HCT116 (cell line): ENCODE results near the gene HMG20A. TPM values are rescaled to one million over a fixed set of nuclear protein-coding genes. Genes with fewer than 3 reads are reported as not detected.
A peak's percentile ranks its signal among the peaks of the same experiment; 100 is the strongest.

Experiments
- ATAC-seq: fragments of 200-7000 bp; cut with Tn5 transposase; 2 replicates; pipeline ENCODE4 v1.9.1; 2020; ENCODE audit warnings: mild to moderate bottlenecking, moderate library complexity
- BruUV-seq: library from RNA; stranded (reverse); fragments of 400-500 nt; replicated peaks from 2 replicates; lab custom pipeline; 2021; lab: Mats Ljungman, UMichigan
- CTCF ChIA-PET: fragments of 300-600 bp; sonication (Branson Sonifier 250); formaldehyde crosslinking; loops from one replicate; lab custom pipeline; 2021; ENCODE audit warnings: antibody characterized with exemption; lab: Charles Lee
- POLR2A ChIA-PET: fragments of 300-600, 350-600 bp; sonication (Branson Sonifier 250); formaldehyde crosslinking; loops from one replicate; lab custom pipeline; 2021; ENCODE audit warnings: antibody characterized with exemption; lab: Charles Lee
- RAD21 ChIA-PET, 2 experiments: fragments of 300-600 bp; sonication (Branson Sonifier 250); formaldehyde crosslinking; loops; one replicate each; lab custom pipeline; 2023; ENCODE audit warnings: low total read pairs in 2 of 2; ENCODE audit not compliant: uncharacterized antibody in 2 of 2, unreplicated experiment in 2 of 2, low non-redundant PET in 1 of 2; lab: Charles Lee
- DNase-seq: peaks from one replicate; pipeline ENCODE4 v3.0.0-alpha.2; 2010; ENCODE audit warnings: low read depth, low spot score
- H2AFZ ChIP-seq: fragments of 200-600 bp; shearing (Covaris generic), sonication (generic); 2 replicates; pipeline ENCODE4 v1.6.1; 2017; ENCODE audit warnings: low read depth, mixed run types, mixed read lengths, antibody characterized with exemption, low read length; ENCODE audit not compliant: poor library complexity, severe bottlenecking
- H3K27ac ChIP-seq: 2 replicates; pipeline ENCODE4 v1.5.1; 2012; ENCODE audit warnings: low read depth, low read length
- H3K27me3 ChIP-seq: fragments of 200-600 bp; sonication (generic); 2 replicates; pipeline ENCODE4 v1.6.1; 2016; ENCODE audit warnings: mixed run types, low read length, mixed read lengths; ENCODE audit not compliant: insufficient read depth
- H3K36me3 ChIP-seq, 2 experiments: fragments of 200-500 bp in 1 of 2; fragments of 200-600 bp in 1 of 2; sonication (Bioruptor generic) in 1 of 2; sonication (generic) in 1 of 2; 2 replicates each; pipeline versions ENCODE4 v1.5.1 to v1.6.1; 2014 to 2016; ENCODE audit warnings: low read length in 2 of 2, inconsistent platforms in 1 of 2, mixed read lengths in 1 of 2, mixed run types in 1 of 2; ENCODE audit not compliant: insufficient read depth in 2 of 2, control insufficient read depth in 1 of 2
- H3K4me1 ChIP-seq, 2 experiments: fragments of 200-600 bp in 1 of 2; sonication (generic) in 1 of 2; 2 replicates each; pipeline versions ENCODE4 v1.5.1 to v1.6.1; 2012 to 2017; ENCODE audit warnings: low read length in 2 of 2, inconsistent platforms in 1 of 2, mild to moderate bottlenecking in 1 of 2, mixed read lengths in 1 of 2, mixed run types in 1 of 2, moderate library complexity in 1 of 2; ENCODE audit not compliant: insufficient read depth in 2 of 2, control insufficient read depth in 1 of 2
- H3K4me2 ChIP-seq: fragments of 200-600 bp; sonication (generic); 2 replicates; pipeline ENCODE4 v1.6.1; 2017; ENCODE audit warnings: mixed run types, low read length, mixed read lengths
- H3K4me3 ChIP-seq, 2 experiments: fragments of 200-600 bp in 1 of 2; sonication (generic) in 1 of 2; replicated peaks in 1 of 2; 2 replicates each; pipeline ENCODE4 v1.5.1; 2011 to 2016; ENCODE audit warnings: low read length in 2 of 2, control low read depth in 1 of 2, low read depth in 1 of 2, mild to moderate bottlenecking in 1 of 2, mixed read lengths in 1 of 2, mixed run types in 1 of 2
- H3K79me2 ChIP-seq: fragments of 200-600 bp; sonication (generic); 2 replicates; pipeline ENCODE4 v1.6.1; 2017; ENCODE audit warnings: mild to moderate bottlenecking, mixed run types, low read length, moderate library complexity, mixed read lengths; ENCODE audit not compliant: insufficient read depth
- H3K9ac ChIP-seq: fragments of 200-600 bp; sonication (generic); 2 replicates; pipeline ENCODE4 v1.6.1; 2016; ENCODE audit warnings: low read length, mixed read lengths
- H3K9me2 ChIP-seq: fragments of 200-600 bp; sonication (generic), shearing (Covaris generic); 2 replicates; pipeline ENCODE4 v1.6.1; 2017; ENCODE audit warnings: mixed run types, mild to moderate bottlenecking, moderate library complexity; ENCODE audit not compliant: insufficient read depth
- H3K9me3 ChIP-seq, 2 experiments: fragments of 200-500 bp in 1 of 2; fragments of 200-600 bp in 1 of 2; sonication (Bioruptor generic) in 1 of 2; sonication (generic) in 1 of 2; 2 replicates each; pipeline ENCODE4 v1.6.1; 2014 to 2017; ENCODE audit warnings: low read length in 2 of 2, mixed read lengths in 2 of 2, inconsistent platforms in 1 of 2, low read depth in 1 of 2, mild to moderate bottlenecking in 1 of 2, mixed run types in 1 of 2, moderate library complexity in 1 of 2; ENCODE audit not compliant: control insufficient read depth in 1 of 2, insufficient read depth in 1 of 2
- H4K20me1 ChIP-seq: fragments of 200-600 bp; sonication (generic), shearing (Covaris generic); 2 replicates; pipeline ENCODE4 v1.6.1; 2017; ENCODE audit warnings: mixed run types, mild to moderate bottlenecking, moderate library complexity; ENCODE audit not compliant: insufficient read depth
- CTCF ChIP-seq, 3 experiments: fragments of 200-600 bp in 1 of 3; sonication (generic) in 1 of 3; IDR thresholded peaks in 2 of 3; conservative IDR thresholded peaks in 1 of 3; 2 replicates each; pipeline ENCODE4 v1.5.1; 2012 to 2017; ENCODE audit warnings: low read depth in 2 of 3, low read length in 2 of 3, antibody characterized with exemption in 1 of 3, borderline replicate concordance in 1 of 3, control low read depth in 1 of 3, mild to moderate bottlenecking in 1 of 3, mixed read lengths in 1 of 3, mixed run types in 1 of 3, moderate library complexity in 1 of 3; ENCODE audit not compliant: insufficient read depth in 1 of 3
- SP1 ChIP-seq: IDR thresholded peaks from 2 replicates; pipeline ENCODE4 v1.6.1; 2012; ENCODE audit warnings: low read depth
- YY1 ChIP-seq: IDR thresholded peaks from 2 replicates; pipeline ENCODE4 v1.6.1; 2011; ENCODE audit warnings: low read length, low read depth, moderate library complexity, mild to moderate bottlenecking; ENCODE audit not compliant: insufficient replicate concordance; ENCODE audit errors: extremely low read depth
- ZBTB33 ChIP-seq: IDR thresholded peaks from 2 replicates; pipeline ENCODE4 v1.6.1; 2011; ENCODE audit warnings: mild to moderate bottlenecking, low read length, moderate library complexity; ENCODE audit not compliant: insufficient replicate concordance; ENCODE audit errors: extremely low read depth
- intact Hi-C: fragments of 100-400 bp; cut with micrococcal nuclease; formaldehyde crosslinking; loops from 2 replicates; pipeline ENCODE4 v1.10.0; 2022
- total RNA-seq: library from RNA; stranded (reverse); gene quantifications from one replicate; pipeline ENCODE4 v1.2.1, GENCODE V29; 2021; ENCODE audit not compliant: unreplicated experiment

HMG20A gene
- total RNA-seq, 1 experiment from 2014 or later = 37.7 TPM

- H3K36me3 ChIP-seq = no peaks in the 10 kb centered on the region
- peaks cover 16 to 22% of the 10 kb centered on the region in 2 experiments for H3K4me1 ChIP-seq
- peak overlapping the region; percentile 66 for H3K9ac ChIP-seq
- H3K4me2 ChIP-seq = peak overlapping the region; percentile 84
- H4K20me1 ChIP-seq = no peaks in the 10 kb centered on the region
- peaks cover 67% of the 10 kb centered on the region for H3K79me2 ChIP-seq
- BruUV-seq = TSS peak; percentile 71
- intact Hi-C loops = no loop called here
- H3K27me3 ChIP-seq = no peaks in the 10 kb centered on the region
- peak overlapping the region; percentile 89 for H3K27ac ChIP-seq
- DNase-seq (no peak), ATAC-seq (peak; percentile 15)
- TF ChIP-seq YY1 = no peak
- 0 out of 6 replicates have a peak, but pooled peaks of 1 of the 3 experiments have one; percentile 10 for TF ChIP-seq CTCF (IDR thresholded peaks at IDR 0.05 in 2 of 3, conservative IDR thresholded peaks at IDR 0.05 in 1 of 3; ENCODE audit: borderline replicate concordance in 1 of 3, insufficient read depth in 1 of 3, low read depth in 2 of 3, low read length in 2 of 3)
- no peak for TF ChIP-seq ZBTB33
- no peak for TF ChIP-seq SP1
- peak overlapping the region; percentile 61 to 70 for H3K4me3 ChIP-seq
- ChIA-PET CTCF (interaction anchor here (0.6 to 1.2 kb wide), 3 partner anchors 10 to 402 kb away, joined by 3 to 4 read pairs (median 3); no protein-coding TSS in a partner anchor), POLR2A (interaction anchor here (1.1 kb wide), 1 partner anchor 10 kb away, joined by 3 read pairs; no protein-coding TSS in a partner anchor), RAD21 (no interaction called here)
- no peak overlapping the region for H2AFZ ChIP-seq
- H3K9me3 ChIP-seq = no peaks in the 10 kb centered on the region
- H3K9me2 ChIP-seq = no peaks in the 10 kb centered on the region; the same call in 1 of the 2 replicates
Measured at GRCh38 chr15:77418966-77419835, 1.5 kb upstream of the HMG20A start.
